Erythroblast (primary cell): ENCODE measurements around the gene GRIP2.

ENCODE experiments used
- GATA1 ChIP-seq: IDR thresholded peaks from 2 replicates; pipeline ENCODE4 v1.6.1; 2011; ENCODE audit warnings: low read depth, mild to moderate bottlenecking, control low read depth, low read length, moderate library complexity
- POLR2A ChIP-seq: IDR thresholded peaks from 2 replicates; pipeline ENCODE4 v1.6.1; 2011; ENCODE audit warnings: mild to moderate bottlenecking, low read length

GRCh38 chr3:14549256-14549919 lies 9.2 kb upstream of the GRIP2 start:
- no peak for TF ChIP-seq POLR2A
- no peak for TF ChIP-seq GATA1
